ENCODE results near the gene PDCD1LG2. TPM values are rescaled to one million over a fixed set of nuclear protein-coding genes. Genes with fewer than 3 reads are reported as not detected.
A peak's percentile ranks its signal among the peaks of the same experiment; 100 is the strongest.
"Not testable (repeated sequence)": the region's sequence is repeated elsewhere in the genome, so short reads cannot be mapped to it uniquely, and the experiment has no call there.

Gene PDCD1LG2
- total RNA-seq, 4 donors from 2014 or later, result 0.47 to 4.6 (median 2.4) TPM

DNA sequence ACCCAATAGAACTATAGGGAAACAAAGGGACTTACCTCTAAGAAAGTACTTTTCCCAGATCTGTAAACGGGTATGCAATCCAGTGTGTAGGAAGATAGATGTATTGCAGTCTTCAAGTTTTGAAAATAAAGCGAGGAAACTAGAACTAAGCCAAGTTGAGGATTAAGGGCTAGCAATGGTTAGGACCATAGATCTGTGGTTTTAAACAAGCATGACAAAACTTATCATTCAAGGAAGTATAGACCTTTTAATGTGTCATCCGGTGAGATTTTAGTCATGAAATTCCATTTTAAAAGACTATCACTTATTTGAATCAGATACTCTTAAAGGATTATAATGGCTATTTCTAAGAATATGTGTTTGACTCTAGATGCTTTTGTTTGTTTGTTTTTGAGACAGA lies 39.5 kb upstream of the PDCD1LG2 start:
- TF ChIP-seq, protein P1, sequence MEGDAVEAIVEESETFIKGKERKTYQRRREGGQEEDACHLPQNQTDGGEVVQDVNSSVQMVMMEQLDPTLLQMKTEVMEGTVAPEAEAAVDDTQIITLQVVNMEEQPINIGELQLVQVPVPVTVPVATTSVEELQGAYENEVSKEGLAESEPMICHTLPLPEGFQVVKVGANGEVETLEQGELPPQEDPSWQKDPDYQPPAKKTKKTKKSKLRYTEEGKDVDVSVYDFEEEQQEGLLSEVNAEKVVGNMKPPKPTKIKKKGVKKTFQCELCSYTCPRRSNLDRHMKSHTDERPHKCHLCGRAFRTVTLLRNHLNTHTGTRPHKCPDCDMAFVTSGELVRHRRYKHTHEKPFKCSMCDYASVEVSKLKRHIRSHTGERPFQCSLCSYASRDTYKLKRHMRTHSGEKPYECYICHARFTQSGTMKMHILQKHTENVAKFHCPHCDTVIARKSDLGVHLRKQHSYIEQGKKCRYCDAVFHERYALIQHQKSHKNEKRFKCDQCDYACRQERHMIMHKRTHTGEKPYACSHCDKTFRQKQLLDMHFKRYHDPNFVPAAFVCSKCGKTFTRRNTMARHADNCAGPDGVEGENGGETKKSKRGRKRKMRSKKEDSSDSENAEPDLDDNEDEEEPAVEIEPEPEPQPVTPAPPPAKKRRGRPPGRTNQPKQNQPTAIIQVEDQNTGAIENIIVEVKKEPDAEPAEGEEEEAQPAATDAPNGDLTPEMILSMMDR (IDR thresholded peaks at IDR 0.05), result no peak
- TF ChIP-seq EP300 (IDR thresholded peaks at IDR 0.05), result no peak
- TF ChIP-seq POLR2AphosphoS5 (IDR thresholded peaks at IDR 0.05), result no peak
- TF ChIP-seq POLR2A (IDR thresholded peaks at IDR 0.05), result no peak
- WGBS, 2 donors (ENCODE audit: low coverage in 1 of 2), result 84 to 100% methylated on average over 3 of the region's 3 CpGs
- no peaks in the 10 kb centered on the region for H3K9me3 ChIP-seq
- H3K27ac ChIP-seq, result no peak overlapping the region
- H3K4me1 ChIP-seq, result peaks cover 0 to 16% (median 0%) of the 10 kb centered on the region in 3 donors
- H3K4me3 ChIP-seq, result no peak overlapping the region
- ATAC-seq, result no peak
- H3K36me3 ChIP-seq, result peaks cover 0 to 6% of the 10 kb centered on the region in 2 donors
- H3K27me3 ChIP-seq, result no peaks in the 10 kb centered on the region

DNA sequence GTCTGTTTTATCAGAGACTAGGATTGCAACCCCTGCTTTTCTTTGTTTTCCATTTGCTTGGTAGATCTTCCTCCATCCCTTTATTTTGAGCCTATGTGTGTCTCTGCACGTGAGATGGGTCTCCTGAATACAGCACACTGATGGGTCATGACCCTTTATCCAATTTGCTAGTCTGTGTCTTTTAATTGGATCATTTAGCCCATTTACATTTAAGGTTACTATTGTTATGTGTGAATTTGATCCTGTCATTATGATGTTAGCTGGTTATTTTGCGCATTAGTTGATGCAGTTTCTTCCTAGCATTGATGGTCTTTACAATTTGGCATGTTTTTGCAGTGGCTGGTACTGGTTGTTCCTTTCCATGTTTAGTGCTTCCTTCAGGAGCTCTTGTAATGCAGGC lies 34.7 kb upstream of the PDCD1LG2 start:
- ATAC-seq, H3K36me3 ChIP-seq, H3K9me3 ChIP-seq, H3K4me3 ChIP-seq, H3K27me3 ChIP-seq, H3K4me1 ChIP-seq, H3K27ac ChIP-seq: not testable (repeated sequence)
- WGBS, 2 donors (ENCODE audit: low coverage in 1 of 2), result 87 to 88% methylated on average over 2 of the region's 2 CpGs

DNA sequence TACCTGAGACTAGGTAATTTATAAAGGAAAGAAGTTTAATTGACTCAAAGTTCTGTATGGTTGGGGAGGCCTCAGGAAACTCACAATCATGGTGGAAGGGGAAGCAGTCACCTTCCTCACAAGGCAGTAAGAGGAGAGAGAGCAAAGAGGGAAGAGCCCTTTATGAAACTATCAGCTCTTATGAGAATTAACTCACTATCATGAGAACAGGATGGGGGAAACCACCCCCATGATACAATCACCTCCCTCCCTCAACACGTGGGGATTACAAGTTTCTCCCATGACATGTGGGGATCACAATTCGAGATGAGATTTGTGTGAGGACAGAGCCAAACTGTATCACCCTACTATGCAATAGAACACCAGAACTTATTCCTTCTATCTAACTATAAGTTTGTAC lies 32.1 kb upstream of the PDCD1LG2 start:
- Histone ChIP-seq H3K9me3 (no peaks in the 10 kb centered on the region), H3K4me3 (no peak overlapping the region), H3K36me3 (no peaks in the 10 kb centered on the region), H3K27ac (no peak overlapping the region), H3K4me1 (no peaks in the 10 kb centered on the region), H3K27me3 (no peaks in the 10 kb centered on the region)
- TF ChIP-seq POLR2A (IDR thresholded peaks at IDR 0.05) (no peak), EP300 (IDR thresholded peaks at IDR 0.05) (no peak), POLR2AphosphoS5 (IDR thresholded peaks at IDR 0.05) (no peak)
- TF ChIP-seq, protein P1 (IDR thresholded peaks at IDR 0.05), result no peak
- WGBS, 2 donors (ENCODE audit: low coverage in 1 of 2), result 72 to 76% methylated on average over 2 of the region's 2 CpGs
- no peak for ATAC-seq

DNA sequence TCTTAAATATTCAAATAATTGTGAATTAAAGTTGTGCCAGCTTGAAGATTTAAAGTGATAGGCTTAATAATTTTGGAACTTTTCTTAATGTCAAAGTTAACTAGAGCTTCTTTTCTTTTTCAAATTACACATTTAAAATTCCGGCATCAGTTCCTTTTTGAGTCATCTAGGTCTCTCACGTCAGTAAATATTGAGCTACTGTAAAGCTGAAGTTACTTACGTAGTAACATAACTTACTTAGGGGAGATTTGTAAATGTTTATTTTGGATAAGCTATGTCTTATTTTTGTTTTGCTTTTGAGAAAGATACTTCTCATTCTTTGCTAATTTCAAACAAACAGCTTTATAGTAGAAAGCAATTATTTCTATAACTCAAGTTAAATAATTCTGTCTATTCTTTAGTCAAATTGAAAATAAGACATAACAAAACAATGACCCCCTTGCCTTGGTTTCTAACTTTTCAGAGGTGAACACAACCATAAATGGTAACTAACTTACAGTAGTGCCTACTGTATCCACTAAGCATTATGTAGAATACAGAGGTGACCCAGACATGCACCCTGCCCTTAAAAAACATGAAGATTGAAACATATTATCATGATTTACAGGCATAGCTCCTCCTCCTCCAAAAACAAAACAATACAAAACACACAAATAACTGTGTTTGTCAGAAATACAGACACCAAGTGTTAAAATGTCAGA lies 30.2 kb upstream of the PDCD1LG2 start:
- Histone ChIP-seq H3K4me3 (no peak overlapping the region), H3K36me3 (no peaks in the 10 kb centered on the region), H3K27me3 (no peaks in the 10 kb centered on the region), H3K9me3 (no peaks in the 10 kb centered on the region), H3K27ac (no peak overlapping the region), H3K4me1 (no peaks in the 10 kb centered on the region)
- WGBS, 2 donors (ENCODE audit: low coverage in 1 of 2), result 76 to 83% methylated on average over 3 of the region's 3 CpGs
- ATAC-seq, result no peak
- no peak for TF ChIP-seq POLR2AphosphoS5 (IDR thresholded peaks at IDR 0.05)
- no peak for TF ChIP-seq POLR2A (IDR thresholded peaks at IDR 0.05)
- TF ChIP-seq, protein P1 (IDR thresholded peaks at IDR 0.05), result no peak
- no peak for TF ChIP-seq EP300 (IDR thresholded peaks at IDR 0.05)

DNA sequence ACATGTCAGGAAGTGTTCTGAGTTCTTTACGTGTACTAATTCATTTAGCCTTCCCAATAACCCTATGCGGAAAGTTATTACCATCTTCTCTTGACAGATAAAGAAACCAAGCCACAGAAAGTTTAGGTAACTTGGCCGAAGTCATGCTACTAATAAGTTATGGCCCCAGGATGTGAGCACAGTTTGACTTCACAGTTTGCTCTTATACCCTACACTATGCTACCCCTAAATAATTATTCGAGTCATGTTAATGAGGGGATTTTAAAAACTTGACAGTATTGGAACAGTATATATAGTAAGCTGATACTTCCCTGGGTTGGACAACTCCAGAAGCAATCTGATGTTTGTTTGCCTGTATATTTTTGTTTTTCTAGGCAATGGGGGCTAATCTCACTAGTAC lies 29.4 kb upstream of the PDCD1LG2 start:
- no peaks in the 10 kb centered on the region for H3K4me1 ChIP-seq
- H3K27me3 ChIP-seq, result no peaks in the 10 kb centered on the region
- 81 to 84% methylated on average over 4 of the region's 4 CpGs for WGBS, 2 donors (ENCODE audit: low coverage in 1 of 2)
- H3K4me3 ChIP-seq, result no peak overlapping the region
- no peak for ATAC-seq
- H3K9me3 ChIP-seq, result no peaks in the 10 kb centered on the region
- no peak overlapping the region for H3K27ac ChIP-seq
- TF ChIP-seq EP300 (IDR thresholded peaks at IDR 0.05), result no peak
- no peaks in the 10 kb centered on the region for H3K36me3 ChIP-seq

DNA sequence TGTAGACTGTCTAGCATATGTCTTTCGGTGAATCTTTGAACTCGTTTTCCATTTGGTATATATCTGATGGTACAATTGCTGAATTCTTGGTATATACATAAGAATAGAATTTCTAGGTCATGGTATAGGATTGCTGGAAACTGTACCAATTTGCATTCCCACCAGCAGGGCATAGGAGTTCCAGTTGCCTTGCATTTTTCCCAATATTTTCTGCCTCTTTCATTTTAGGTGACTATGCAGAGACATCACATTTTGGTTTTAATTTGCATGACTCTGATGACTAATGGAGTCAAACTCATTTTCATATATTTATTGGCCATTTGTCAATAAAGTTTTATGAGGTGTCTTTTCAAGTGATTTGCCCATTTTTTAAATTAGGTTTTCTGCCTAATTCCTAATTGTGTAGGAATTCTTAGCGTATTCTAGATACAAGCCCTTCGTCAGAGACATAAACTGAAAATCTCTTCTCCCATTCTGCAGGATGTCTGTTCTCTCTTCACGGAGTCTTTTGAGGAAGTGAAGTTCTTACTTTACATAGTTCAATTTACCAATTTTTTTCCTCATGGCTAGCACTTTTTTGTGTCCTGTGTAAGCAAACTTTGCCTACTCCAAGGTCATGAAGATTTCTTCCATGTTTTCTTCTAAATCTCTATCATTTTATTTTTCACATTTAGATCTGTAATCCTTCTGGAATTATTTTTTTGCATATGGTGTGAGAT lies 28.9 kb upstream of the PDCD1LG2 start:
- H3K27ac ChIP-seq, result no peak overlapping the region
- TF ChIP-seq, protein P1 (IDR thresholded peaks at IDR 0.05), result peak in 1 of 4 experiments; percentile 8
- TF ChIP-seq POLR2AphosphoS5 (IDR thresholded peaks at IDR 0.05), result no peak
- 86 to 90% methylated on average over 5 of the region's 5 CpGs for WGBS, 2 donors (ENCODE audit: low coverage in 1 of 2)
- H3K4me3 ChIP-seq, result no peak overlapping the region
- no peaks in the 10 kb centered on the region for H3K4me1 ChIP-seq
- no peaks in the 10 kb centered on the region for H3K36me3 ChIP-seq
- H3K9me3 ChIP-seq, result no peaks in the 10 kb centered on the region
- no peaks in the 10 kb centered on the region for H3K27me3 ChIP-seq
- ATAC-seq, result no peak

Measured in gastroesophageal sphincter (tissue), 4 donors.